ENCODE data around the gene PIK3R3.

DNA sequence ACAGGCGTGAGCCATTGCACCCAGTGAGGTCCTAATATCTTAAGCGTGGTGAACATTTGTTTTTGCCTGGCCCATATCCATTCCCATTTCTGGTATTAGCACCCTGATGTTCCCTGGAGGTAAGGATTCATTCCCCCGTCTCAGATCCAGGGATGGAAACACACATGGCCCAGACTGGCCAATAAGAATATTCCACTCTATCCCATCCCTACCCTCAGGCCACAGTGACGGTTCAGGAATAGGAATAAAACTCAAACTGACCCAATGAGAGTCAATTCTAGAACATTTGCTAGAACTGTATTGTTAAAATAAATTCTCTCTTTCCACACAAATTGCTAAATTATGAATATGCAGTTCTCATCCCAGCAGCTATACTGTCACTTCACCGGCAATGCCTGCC lies 76.1 kb downstream of the PIK3R3 start:
- TF ChIP-seq, protein P1, sequence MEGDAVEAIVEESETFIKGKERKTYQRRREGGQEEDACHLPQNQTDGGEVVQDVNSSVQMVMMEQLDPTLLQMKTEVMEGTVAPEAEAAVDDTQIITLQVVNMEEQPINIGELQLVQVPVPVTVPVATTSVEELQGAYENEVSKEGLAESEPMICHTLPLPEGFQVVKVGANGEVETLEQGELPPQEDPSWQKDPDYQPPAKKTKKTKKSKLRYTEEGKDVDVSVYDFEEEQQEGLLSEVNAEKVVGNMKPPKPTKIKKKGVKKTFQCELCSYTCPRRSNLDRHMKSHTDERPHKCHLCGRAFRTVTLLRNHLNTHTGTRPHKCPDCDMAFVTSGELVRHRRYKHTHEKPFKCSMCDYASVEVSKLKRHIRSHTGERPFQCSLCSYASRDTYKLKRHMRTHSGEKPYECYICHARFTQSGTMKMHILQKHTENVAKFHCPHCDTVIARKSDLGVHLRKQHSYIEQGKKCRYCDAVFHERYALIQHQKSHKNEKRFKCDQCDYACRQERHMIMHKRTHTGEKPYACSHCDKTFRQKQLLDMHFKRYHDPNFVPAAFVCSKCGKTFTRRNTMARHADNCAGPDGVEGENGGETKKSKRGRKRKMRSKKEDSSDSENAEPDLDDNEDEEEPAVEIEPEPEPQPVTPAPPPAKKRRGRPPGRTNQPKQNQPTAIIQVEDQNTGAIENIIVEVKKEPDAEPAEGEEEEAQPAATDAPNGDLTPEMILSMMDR (IDR thresholded peaks at IDR 0.05; ENCODE audit: insufficient read depth, low read length, poor library complexity, severe bottlenecking), result no peak
- TF ChIP-seq EZH2phosphoT487 (conservative IDR thresholded peaks at IDR 0.05; ENCODE audit: low read length), result no peak
